Naive thymus-derived CD4-positive, alpha-beta T cell (primary cell): Measurements from ENCODE around the gene EHMT1. TPM values are rescaled to one million over a fixed set of nuclear protein-coding genes. Genes with fewer than 3 reads are reported as not detected.
A peak's percentile ranks its signal among the peaks of the same experiment; 100 is the strongest.

ENCODE experiments used
- ATAC-seq: fragments of 150-1000 bp; cut with Tn5 transposase; 2 replicates; pipeline ENCODE4 v1.10.0; 2021; ENCODE audit warnings: mild to moderate bottlenecking, moderate library complexity
- CTCF ChIA-PET: fragments of 350-600 bp; sonication (Branson Sonifier 250); formaldehyde crosslinking; loops from one replicate; lab custom pipeline; 2021; ENCODE audit warnings: antibody characterized with exemption; lab: Charles Lee
- POLR2A ChIA-PET: fragments of 350-600 bp; sonication (Branson Sonifier 250); formaldehyde crosslinking; loops from one replicate; lab custom pipeline; 2021; ENCODE audit warnings: antibody characterized with exemption, inconsistent platforms; lab: Charles Lee
- DNase-seq, 9 donors: peaks; one replicate each; pipeline versions ENCODE4 v3.0.0 to v3.0.0-alpha.2; 2020 to 2022; ENCODE audit warnings: mixed read lengths in 1 of 9
- H3K27ac ChIP-seq: one replicate; pipeline ENCODE4 v1.7.0; 2013; ENCODE audit warnings: mild to moderate bottlenecking, low read depth, low read length, moderate library complexity
- H3K27me3 ChIP-seq, 2 donors: one replicate each; pipeline ENCODE4 v1.7.0; 2013; ENCODE audit warnings: low read length in 2 of 2, mild to moderate bottlenecking in 2 of 2, moderate library complexity in 2 of 2; ENCODE audit not compliant: control insufficient read depth in 2 of 2, insufficient read depth in 2 of 2
- H3K36me3 ChIP-seq, 3 experiments: 1 replicate in 2 of 3; 2 replicates in 1 of 3; pipeline ENCODE4 v1.7.0; 2013; ENCODE audit warnings: low read length in 3 of 3, mild to moderate bottlenecking in 3 of 3, moderate library complexity in 1 of 3; ENCODE audit not compliant: insufficient read depth in 3 of 3, control insufficient read depth in 2 of 3
- H3K4me1 ChIP-seq, 2 donors: one replicate each; pipeline ENCODE4 v1.7.0; 2013; ENCODE audit warnings: low read length in 2 of 2, mild to moderate bottlenecking in 2 of 2, moderate library complexity in 1 of 2; ENCODE audit not compliant: control insufficient read depth in 2 of 2, insufficient read depth in 2 of 2
- H3K4me3 ChIP-seq: 2 replicates; pipeline ENCODE4 v1.7.0; 2013; ENCODE audit warnings: mild to moderate bottlenecking, low read length
- H3K9me3 ChIP-seq, 3 experiments: 1 replicate in 2 of 3; 2 replicates in 1 of 3; pipeline ENCODE4 v1.7.0; 2013; ENCODE audit warnings: low read length in 3 of 3; ENCODE audit not compliant: control insufficient read depth in 2 of 3
- H3K27ac Mint-ChIP-seq, 9 donors: one replicate each; pipeline ENCODE4 v1.8.0; 2020 to 2022; ENCODE audit warnings: mixed read lengths in 9 of 9, mild to moderate bottlenecking in 8 of 9, moderate library complexity in 5 of 9, inconsistent platforms in 2 of 9
- H3K27me3 Mint-ChIP-seq, 5 donors: one replicate each; pipeline ENCODE4 v1.8.0; 2021 to 2022; ENCODE audit warnings: mixed read lengths in 5 of 5, mild to moderate bottlenecking in 1 of 5
- H3K36me3 Mint-ChIP-seq, 5 donors: one replicate each; pipeline ENCODE4 v1.8.0; 2020 to 2022; ENCODE audit warnings: mixed read lengths in 5 of 5, mild to moderate bottlenecking in 3 of 5, inconsistent platforms in 1 of 5
- H3K4me1 Mint-ChIP-seq, 7 donors: one replicate each; pipeline ENCODE4 v1.8.0; 2020 to 2022; ENCODE audit warnings: mixed read lengths in 7 of 7, mild to moderate bottlenecking in 3 of 7, inconsistent platforms in 1 of 7
- H3K4me3 Mint-ChIP-seq, 10 donors: one replicate each; pipeline ENCODE4 v1.8.0; 2020 to 2022; ENCODE audit warnings: mild to moderate bottlenecking in 10 of 10, mixed read lengths in 10 of 10, moderate library complexity in 6 of 10, inconsistent platforms in 2 of 10
- H3K9me3 Mint-ChIP-seq, 11 donors: one replicate each; pipeline ENCODE4 v1.8.0; 2020 to 2022; ENCODE audit warnings: mixed read lengths in 11 of 11, mild to moderate bottlenecking in 4 of 11, inconsistent platforms in 1 of 11, moderate library complexity in 1 of 11
- intact Hi-C, 2 donors: fragments of 100-400 bp; cut with micrococcal nuclease; formaldehyde crosslinking; loops; one replicate each; pipeline ENCODE4 v1.15.1; 2023
- polyA plus RNA-seq, 2 donors: library from polyadenylated mRNA; unstranded; fragments of 300-500 nt; fragmentation: Illumina TruSeq; gene quantifications; one replicate each; pipeline ENCODE4 v1.2.3, GENCODE V29; 2021
- total RNA-seq, 6 experiments: library from RNA in 5 of 6; stranded (reverse) in 5 of 6; gene quantifications; 1 replicate in 5 of 6; 2 replicates in 1 of 6; pipeline ENCODE4 v1.2.3 and lab custom pipeline; 2021 to 2026

EHMT1 gene
- total and polyA plus RNA-seq, 7 experiments from 2014 or later: 24.7 to 132 (median 112) TPM

GRCh38 chr9:137739371-137740309 lies 120.8 kb downstream of the EHMT1 start:
- Mint-ChIP-seq H3K9me3 (peaks cover 0 to 5% (median 2%) of the 10 kb centered on the region in 11 donors), H3K36me3 (peaks cover 13 to 53% (median 23%) of the 10 kb centered on the region in 5 donors), H3K4me3 (no peak overlapping the region), H3K4me1 (peaks cover 2 to 37% (median 23%) of the 10 kb centered on the region in 7 donors), H3K27me3 (no peaks in the 10 kb centered on the region), H3K27ac (peak overlapping the region in 1 of 9 donors; percentile 17)
- ATAC-seq: no peak
- ChIA-PET CTCF (interaction anchor here (1.0 kb wide), 1 partner anchor 12 kb away, joined by 4 read pairs; no protein-coding TSS in a partner anchor), POLR2A (no interaction called here)
- Histone ChIP-seq H3K4me3 (no peak overlapping the region), H3K36me3 (peaks cover 0 to 40% (median 0%) of the 10 kb centered on the region in 3 experiments), H3K9me3 (peaks cover 0 to 4% (median 0%) of the 10 kb centered on the region in 3 experiments), H3K4me1 (no peaks in the 10 kb centered on the region), H3K27ac (no peak overlapping the region), H3K27me3 (no peaks in the 10 kb centered on the region)
- intact Hi-C loops: no loop called here
- DNase-seq: no peak

GRCh38 chr9:137740312-137740711 lies 121.5 kb downstream of the EHMT1 start:
- Histone ChIP-seq H3K36me3 (peaks cover 0 to 46% (median 0%) of the 10 kb centered on the region in 3 experiments), H3K9me3 (no peaks in the 10 kb centered on the region), H3K27ac (no peak overlapping the region), H3K4me1 (no peaks in the 10 kb centered on the region), H3K27me3 (no peaks in the 10 kb centered on the region), H3K4me3 (no peak overlapping the region)
- ChIA-PET CTCF (no interaction called here), POLR2A (no interaction called here)
- Mint-ChIP-seq H3K36me3 (peaks cover 9 to 49% (median 21%) of the 10 kb centered on the region in 5 donors), H3K4me3 (no peak overlapping the region), H3K27ac (peak overlapping the region in 1 of 9 donors; percentile 63), H3K4me1 (peaks cover 7 to 38% (median 25%) of the 10 kb centered on the region in 7 donors), H3K9me3 (peaks cover 0 to 4% (median 0%) of the 10 kb centered on the region in 11 donors), H3K27me3 (no peaks in the 10 kb centered on the region)
- no peak for DNase-seq
- intact Hi-C loops: no loop called here
- ATAC-seq: no peak

GRCh38 chr9:137741330-137741729 lies 122.5 kb downstream of the EHMT1 start:
- Mint-ChIP-seq H3K27me3 (no peaks in the 10 kb centered on the region), H3K27ac (no peak overlapping the region), H3K4me1 (peaks cover 14 to 40% (median 26%) of the 10 kb centered on the region in 7 donors), H3K36me3 (peaks cover 5 to 52% (median 14%) of the 10 kb centered on the region in 5 donors), H3K4me3 (no peak overlapping the region), H3K9me3 (peaks cover 0 to 1% (median 0%) of the 10 kb centered on the region in 11 donors)
- intact Hi-C loops: no loop called here
- ChIA-PET POLR2A (no interaction called here), CTCF (no interaction called here)
- H3K4me1 ChIP-seq: no peaks in the 10 kb centered on the region
- H3K27me3 ChIP-seq: no peaks in the 10 kb centered on the region
- no peaks in the 10 kb centered on the region for H3K9me3 ChIP-seq
- no peak for ATAC-seq
- H3K4me3 ChIP-seq: no peak overlapping the region
- DNase-seq: no peak
- no peak overlapping the region for H3K27ac ChIP-seq
- peaks cover 0 to 46% (median 0%) of the 10 kb centered on the region in 3 experiments for H3K36me3 ChIP-seq

DNA sequence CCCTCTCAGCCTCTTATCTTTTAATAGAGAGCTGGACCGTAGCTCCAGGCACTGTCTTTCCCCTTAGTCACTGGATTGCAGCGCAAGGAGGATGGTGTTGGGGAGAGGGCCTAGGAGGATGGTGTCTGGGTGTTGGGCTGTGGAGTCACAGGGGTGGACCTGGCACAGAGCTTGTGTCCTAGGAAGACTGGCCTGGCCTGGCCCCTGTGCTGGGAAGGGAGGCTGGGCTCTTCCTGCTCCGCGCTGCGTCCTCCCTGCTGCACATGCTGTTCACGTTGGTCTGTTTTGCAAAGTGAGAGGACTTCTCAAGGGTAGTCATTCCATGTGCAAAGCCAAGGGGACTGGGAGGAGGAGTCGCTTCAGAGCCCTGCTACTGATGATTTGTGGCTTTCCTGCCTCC lies 123.9 kb downstream of the EHMT1 start:
- no peaks in the 10 kb centered on the region for H3K9me3 ChIP-seq
- H3K4me1 ChIP-seq: no peaks in the 10 kb centered on the region
- no peak overlapping the region for H3K27ac ChIP-seq
- Mint-ChIP-seq H3K36me3 (peaks cover 13 to 59% (median 15%) of the 10 kb centered on the region in 5 donors), H3K4me1 (peaks cover 14 to 46% (median 24%) of the 10 kb centered on the region in 7 donors), H3K27me3 (no peaks in the 10 kb centered on the region), H3K27ac (peak overlapping the region in 5 of 9 donors; percentile 9 to 62 (median 17)), H3K9me3 (peaks cover 0 to 1% (median 0%) of the 10 kb centered on the region in 11 donors), H3K4me3 (no peak overlapping the region)
- no peak overlapping the region for H3K4me3 ChIP-seq
- no peak for DNase-seq
- intact Hi-C loops: no loop called here
- POLR2A ChIA-PET: no interaction called here
- peaks cover 0 to 51% (median 0%) of the 10 kb centered on the region in 3 experiments for H3K36me3 ChIP-seq
- CTCF ChIA-PET: interaction anchor here (0.5 kb wide), 1 partner anchor 10 kb away, joined by 3 read pairs; no protein-coding TSS in a partner anchor
- no peaks in the 10 kb centered on the region for H3K27me3 ChIP-seq
- ATAC-seq: no peak

DNA sequence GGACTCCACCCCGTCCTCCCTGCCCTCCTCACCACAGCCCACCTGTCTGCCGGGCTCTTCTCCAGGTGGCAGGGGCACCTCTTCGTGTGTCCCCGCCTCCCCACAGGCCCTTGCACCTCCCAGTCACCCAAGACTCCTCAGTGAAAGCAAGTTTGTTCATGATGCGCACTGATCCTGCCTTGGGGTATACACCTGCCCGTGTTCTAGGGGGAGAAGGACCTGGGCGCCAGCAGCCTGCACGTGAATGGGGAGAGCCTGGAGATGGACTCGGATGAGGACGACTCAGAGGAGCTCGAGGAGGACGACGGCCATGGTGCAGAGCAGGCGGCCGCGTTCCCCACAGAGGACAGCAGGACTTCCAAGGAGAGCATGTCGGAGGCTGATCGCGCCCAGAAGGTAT lies 124.9 kb downstream of the EHMT1 start:
- H3K4me3 ChIP-seq: no peak overlapping the region
- peaks cover 10 to 59% (median 16%) of the 10 kb centered on the region in 5 donors for H3K36me3 Mint-ChIP-seq
- H3K36me3 ChIP-seq: peaks cover 0 to 60% (median 0%) of the 10 kb centered on the region in 3 experiments
- H3K4me1 Mint-ChIP-seq: peaks cover 14 to 43% (median 18%) of the 10 kb centered on the region in 7 donors
- POLR2A ChIA-PET: no interaction called here
- no peaks in the 10 kb centered on the region for H3K9me3 ChIP-seq
- no peak for DNase-seq
- H3K4me1 ChIP-seq: no peaks in the 10 kb centered on the region
- peak overlapping the region in 3 of 9 donors; percentile 17 to 65 (median 27) for H3K27ac Mint-ChIP-seq
- H3K4me3 Mint-ChIP-seq: peak overlapping the region in 1 of 10 donors; percentile 17
- ATAC-seq: no peak
- CTCF ChIA-PET: no interaction called here
- H3K9me3 Mint-ChIP-seq: peaks cover 0 to 1% (median 0%) of the 10 kb centered on the region in 11 donors
- H3K27ac ChIP-seq: no peak overlapping the region
- H3K27me3 Mint-ChIP-seq: no peaks in the 10 kb centered on the region
- no peaks in the 10 kb centered on the region for H3K27me3 ChIP-seq
- intact Hi-C loops: no loop called here

DNA sequence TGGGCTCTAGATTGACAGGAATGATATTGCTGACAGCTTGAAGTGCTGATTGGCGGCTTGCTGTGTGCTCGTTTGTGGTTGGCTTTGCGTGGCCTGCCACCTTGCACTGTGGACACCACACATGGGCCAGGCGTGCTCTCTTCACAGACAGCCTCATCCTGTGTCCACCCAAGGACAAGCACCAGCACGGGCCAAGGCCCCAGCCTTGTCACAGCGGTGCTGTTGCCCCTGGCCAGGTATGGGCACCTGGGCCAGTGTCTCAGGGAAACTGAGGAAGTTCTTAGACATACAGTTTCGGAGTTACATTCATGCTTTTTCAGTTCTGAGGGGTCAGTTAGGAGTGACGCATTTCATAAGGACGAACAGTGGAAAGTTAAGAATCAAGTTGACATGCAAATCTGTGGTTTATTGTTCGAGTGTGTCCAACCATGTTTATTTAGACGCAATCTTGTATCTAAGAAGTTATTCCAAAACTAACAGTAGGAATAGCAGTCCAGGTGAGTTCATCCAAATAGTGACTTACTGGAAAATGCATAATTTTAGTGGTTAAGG lies 125.9 kb downstream of the EHMT1 start:
- Histone ChIP-seq H3K27ac (no peak overlapping the region), H3K4me1 (no peaks in the 10 kb centered on the region), H3K4me3 (no peak overlapping the region), H3K27me3 (no peaks in the 10 kb centered on the region), H3K36me3 (peaks cover 0 to 64% (median 0%) of the 10 kb centered on the region in 3 experiments), H3K9me3 (no peaks in the 10 kb centered on the region)
- ChIA-PET POLR2A (no interaction called here), CTCF (interaction anchor here (0.6 kb wide), 1 partner anchor 70 kb away, joined by 3 read pairs; no protein-coding TSS in a partner anchor)
- Mint-ChIP-seq H3K4me1 (peaks cover 14 to 40% (median 17%) of the 10 kb centered on the region in 7 donors), H3K36me3 (peaks cover 10 to 60% (median 16%) of the 10 kb centered on the region in 5 donors), H3K27ac (no peak overlapping the region), H3K27me3 (no peaks in the 10 kb centered on the region), H3K4me3 (peak overlapping the region in 1 of 10 donors; percentile 9), H3K9me3 (peaks cover 0 to 1% (median 0%) of the 10 kb centered on the region in 11 donors)
- intact Hi-C loops: no loop called here
- no peak for DNase-seq
- no peak for ATAC-seq
